Suppressor macrophage treated with lipopolysaccharide for 1 hour (primary cell): ENCODE data around the gene SMARCA4.
A peak's percentile ranks its signal among the peaks of the same experiment; 100 is the strongest.

Experiments
- DNase-seq, 3 donors: peaks; one replicate each; pipeline ENCODE4 v3.0.0-alpha.2; 2020 to 2022

The SMARCA4 gene

GRCh38 chr19:10960314-10961072 is at the start of gene SMARCA4:
SMARCA4 (plus strand) TSS chr19:10961030; CDS start chr19:10984152, 23,122 bp downstream.
- DNase-seq = peak; percentile 99 to 100 (median 100)

GRCh38 chr19:10911579-10912363 is 49.1 kb upstream of the SMARCA4 start:
- no peak for DNase-seq

DNA sequence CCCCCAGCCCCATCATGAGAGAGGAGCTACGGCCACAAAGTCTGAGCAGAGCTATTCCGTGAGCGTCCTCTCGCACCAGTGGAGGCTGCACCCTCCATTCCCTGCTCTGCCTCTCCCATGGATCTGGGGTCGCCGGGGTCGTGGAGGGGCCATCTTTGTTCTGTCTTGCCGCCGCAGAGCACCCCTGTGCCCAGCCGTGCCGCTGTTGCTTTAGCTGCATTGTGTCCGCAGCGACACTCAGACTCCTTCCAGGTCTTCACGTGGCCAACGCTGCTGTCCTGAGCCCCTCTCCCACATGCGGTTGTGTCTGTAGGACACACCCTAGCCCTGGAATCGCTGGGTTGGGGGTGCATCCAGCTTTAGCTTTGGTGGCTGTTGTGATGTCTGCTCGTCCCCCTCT is 48.2 kb upstream of the SMARCA4 start:
- no peak for DNase-seq

- no peak for DNase-seq
These were observed 47.0 kb upstream of the SMARCA4 start for GRCh38 chr19:10913716-10914340.

DNA sequence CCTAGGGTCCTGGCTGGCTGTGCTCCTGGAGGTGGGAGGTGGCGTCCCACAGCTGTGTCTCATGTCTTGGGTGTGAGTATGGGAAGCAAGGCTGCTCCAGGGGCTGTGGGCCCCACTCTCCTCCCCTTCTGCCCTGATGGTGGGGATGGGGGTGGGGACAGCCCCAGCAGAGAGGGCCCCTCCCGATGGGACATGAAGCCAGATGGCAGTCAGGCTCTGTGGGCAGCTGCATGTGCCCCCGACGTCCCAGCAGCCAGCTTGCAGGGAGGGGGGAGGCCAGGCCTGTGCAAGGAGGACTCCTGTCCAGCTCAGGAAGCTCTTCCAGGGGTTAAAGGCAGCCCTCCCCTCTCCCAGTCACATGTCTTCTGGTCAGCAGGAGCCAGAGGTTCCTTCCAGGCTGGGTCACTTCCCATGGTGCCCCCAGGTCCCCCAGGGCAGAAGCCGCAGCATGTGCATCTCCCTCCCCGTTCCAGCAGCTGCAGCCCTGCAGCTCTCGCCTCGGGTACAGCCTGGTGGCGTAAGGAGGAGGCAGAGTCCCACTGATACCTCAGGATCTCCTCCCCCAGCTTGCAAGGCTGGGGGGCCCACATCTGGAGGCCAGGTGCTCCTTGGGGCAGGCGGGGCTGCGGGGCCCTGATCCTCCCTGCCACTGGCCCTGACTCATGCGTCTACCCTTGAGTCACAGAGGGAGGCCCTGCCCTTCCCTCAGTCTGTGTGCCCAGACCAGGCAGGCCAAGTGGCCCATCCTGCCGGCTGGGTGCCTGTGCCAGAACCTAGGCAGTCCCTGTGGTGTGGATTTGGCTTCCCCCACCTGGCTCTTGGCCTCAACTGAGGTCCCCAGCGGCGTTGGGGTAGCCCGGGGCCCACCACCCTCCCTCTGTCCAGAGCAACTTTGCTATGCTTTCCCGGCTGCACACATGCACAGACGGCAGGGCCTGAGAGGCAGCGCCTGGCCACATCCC is 45.4 kb upstream of the SMARCA4 start:
- no peak for DNase-seq

- no peak for DNase-seq
These were observed 44.2 kb upstream of the SMARCA4 start for GRCh38 chr19:10916602-10917001.

- no peak for DNase-seq
These were observed 42.5 kb upstream of the SMARCA4 start for GRCh38 chr19:10918359-10918758.

DNA sequence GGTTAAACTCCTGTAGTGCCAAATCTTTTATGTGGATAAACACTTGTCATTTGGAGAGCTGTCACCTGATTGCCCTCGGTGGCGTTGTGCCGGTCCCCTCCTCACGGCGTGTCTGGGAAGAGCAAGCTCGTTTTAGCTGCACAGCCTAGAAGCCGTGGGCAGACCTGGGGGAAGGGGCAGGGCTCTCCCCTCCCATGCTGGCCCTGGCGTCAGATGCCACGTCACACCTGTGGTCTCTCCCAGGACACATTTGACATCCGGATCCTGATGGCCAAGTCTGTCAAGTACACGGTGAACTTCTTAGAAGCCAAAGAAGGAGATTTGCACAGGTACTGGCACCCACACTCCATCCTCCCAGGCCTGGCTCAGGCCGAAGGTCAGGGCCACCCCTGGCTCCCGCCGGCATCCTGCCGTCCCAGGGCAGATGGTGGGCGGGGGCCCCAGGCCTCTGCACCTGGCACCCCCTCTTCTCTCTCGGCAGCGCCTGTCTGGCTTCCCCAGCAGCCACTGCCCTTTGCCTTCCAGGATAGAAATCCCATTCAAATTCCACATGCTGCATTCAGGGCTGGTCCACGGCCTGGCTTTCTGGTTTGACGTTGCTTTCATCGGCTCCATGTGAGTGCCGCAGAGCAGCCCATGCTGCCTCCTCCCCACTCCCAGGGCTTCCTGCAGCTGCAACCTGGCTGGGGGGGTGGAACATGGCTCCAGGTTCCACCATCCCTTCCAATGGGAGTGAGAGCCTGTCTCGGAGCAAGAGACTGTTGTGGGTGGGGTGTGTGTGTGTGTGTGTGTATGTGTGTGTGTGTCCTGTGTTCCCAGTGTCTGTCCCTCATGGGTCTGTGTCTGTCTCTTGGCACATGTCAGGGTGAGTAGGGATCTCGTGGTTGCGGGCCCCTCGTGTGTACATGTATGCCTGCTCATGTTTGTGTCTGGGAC is 41.2 kb upstream of the SMARCA4 start:
- DNase-seq = no peak

GRCh38 chr19:10920288-10920655 is 40.6 kb upstream of the SMARCA4 start:
- DNase-seq = no peak

DNA sequence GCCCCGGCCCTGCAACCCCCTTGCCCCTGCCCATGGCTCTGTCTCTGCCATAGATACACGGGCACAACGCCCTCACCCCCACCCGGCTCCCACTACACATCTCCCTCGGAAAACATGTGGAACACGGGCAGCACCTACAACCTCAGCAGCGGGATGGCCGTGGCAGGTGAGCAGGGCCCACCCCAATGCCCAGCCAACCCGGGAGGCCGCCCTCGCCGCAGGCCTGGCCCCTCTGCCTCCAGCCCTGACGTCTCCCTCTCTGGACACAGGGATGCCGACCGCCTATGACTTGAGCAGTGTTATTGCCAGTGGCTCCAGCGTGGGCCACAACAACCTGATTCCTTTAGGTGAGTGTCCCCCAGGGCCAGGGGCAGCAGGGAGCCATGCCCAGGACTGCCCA is 40.0 kb upstream of the SMARCA4 start:
- no peak for DNase-seq

DNA sequence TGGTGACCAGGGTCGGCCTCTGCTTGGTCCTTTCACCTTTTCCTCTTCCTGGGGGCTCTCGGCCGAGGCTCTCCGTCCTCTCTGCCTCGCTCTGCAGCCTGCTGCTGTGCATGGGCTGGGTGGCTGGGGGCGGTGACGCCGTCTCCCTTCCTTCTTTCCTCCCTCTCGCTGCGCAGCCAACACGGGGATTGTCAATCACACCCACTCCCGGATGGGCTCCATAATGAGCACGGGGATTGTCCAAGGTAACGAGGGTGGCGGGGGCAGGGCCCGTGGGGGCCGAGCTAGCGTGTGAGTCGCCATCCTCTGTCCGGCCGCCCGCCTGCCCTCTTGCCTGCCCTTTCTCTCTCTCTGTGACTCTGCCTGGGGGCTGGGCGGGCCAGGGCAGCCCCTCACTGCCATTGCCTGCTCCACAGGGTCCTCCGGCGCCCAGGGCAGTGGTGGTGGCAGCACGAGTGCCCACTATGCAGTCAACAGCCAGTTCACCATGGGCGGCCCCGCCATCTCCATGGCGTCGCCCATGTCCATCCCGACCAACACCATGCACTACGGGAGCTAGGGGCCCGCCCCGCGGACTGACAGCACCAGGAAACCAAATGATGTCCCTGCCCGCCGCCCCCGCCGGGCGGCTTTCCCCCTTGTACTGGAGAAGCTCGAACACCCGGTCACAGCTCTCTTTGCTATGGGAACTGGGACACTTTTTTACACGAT is 39.5 kb upstream of the SMARCA4 start:
- DNase-seq = no peak

DNA sequence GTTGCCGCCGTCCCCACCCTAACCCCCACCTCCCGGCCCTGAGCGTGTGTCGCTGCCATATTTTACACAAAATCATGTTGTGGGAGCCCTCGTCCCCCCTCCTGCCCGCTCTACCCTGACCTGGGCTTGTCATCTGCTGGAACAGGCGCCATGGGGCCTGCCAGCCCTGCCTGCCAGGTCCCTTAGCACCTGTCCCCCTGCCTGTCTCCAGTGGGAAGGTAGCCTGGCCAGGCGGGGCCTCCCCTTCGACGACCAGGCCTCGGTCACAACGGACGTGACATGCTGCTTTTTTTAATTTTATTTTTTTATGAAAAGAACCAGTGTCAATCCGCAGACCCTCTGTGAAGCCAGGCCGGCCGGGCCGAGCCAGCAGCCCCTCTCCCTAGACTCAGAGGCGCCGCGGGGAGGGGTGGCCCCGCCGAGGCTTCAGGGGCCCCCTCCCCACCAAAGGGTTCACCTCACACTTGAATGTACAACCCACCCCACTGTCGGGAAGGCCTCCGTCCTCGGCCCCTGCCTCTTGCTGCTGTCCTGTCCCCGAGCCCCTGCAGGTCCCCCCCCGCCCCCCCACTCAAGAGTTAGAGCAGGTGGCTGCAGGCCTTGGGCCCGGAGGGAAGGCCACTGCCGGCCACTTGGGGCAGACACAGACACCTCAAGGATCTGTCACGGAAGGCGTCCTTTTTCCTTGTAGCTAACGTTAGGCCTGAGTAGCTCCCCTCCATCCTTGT is 38.8 kb upstream of the SMARCA4 start:
- DNase-seq = no peak

- DNase-seq = no peak
These were observed 38.2 kb upstream of the SMARCA4 start for GRCh38 chr19:10922638-10923014.

DNA sequence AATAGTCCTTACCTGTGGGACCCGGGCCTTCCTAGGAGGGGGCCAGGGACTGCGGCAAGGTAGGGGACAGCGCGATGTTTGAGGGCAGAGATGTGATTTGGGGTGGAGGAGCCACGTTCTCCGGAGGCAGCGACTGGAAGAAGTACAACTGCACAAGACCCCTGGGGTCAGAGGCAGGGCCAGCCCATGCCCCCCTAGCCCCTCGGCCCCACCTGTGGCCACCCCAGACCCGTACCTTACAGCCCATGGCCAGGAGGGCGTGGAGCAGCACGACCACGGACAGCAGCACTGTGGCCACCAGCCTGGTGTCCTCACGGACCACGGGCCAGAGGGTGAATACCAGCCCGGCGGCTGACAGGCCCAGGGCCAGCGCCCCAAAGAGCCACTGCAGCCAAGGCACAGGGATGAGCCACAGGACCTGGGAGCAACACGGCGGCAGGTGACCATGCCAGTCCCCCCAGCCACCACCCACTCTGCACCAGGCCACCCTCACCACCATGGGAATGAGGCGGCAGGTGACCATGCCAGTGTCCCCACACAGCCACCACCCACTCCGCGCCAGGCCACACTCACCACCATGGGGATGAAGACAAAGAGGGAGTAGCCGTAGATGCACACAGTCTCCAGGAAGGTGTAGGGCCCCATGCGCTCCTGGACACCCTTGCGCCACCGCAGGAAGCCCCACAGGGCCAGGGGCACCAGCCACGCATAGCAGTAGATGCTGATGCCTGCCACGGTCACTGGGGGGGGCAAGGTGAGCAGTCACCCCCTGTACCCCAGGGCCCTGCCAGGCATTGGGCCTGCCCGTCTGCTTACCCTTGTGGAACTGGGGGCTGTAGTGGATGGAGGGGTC is 37.3 kb upstream of the SMARCA4 start:
- DNase-seq = no peak

- DNase-seq = no peak
These were observed 36.2 kb upstream of the SMARCA4 start for GRCh38 chr19:10924597-10924996.

DNA sequence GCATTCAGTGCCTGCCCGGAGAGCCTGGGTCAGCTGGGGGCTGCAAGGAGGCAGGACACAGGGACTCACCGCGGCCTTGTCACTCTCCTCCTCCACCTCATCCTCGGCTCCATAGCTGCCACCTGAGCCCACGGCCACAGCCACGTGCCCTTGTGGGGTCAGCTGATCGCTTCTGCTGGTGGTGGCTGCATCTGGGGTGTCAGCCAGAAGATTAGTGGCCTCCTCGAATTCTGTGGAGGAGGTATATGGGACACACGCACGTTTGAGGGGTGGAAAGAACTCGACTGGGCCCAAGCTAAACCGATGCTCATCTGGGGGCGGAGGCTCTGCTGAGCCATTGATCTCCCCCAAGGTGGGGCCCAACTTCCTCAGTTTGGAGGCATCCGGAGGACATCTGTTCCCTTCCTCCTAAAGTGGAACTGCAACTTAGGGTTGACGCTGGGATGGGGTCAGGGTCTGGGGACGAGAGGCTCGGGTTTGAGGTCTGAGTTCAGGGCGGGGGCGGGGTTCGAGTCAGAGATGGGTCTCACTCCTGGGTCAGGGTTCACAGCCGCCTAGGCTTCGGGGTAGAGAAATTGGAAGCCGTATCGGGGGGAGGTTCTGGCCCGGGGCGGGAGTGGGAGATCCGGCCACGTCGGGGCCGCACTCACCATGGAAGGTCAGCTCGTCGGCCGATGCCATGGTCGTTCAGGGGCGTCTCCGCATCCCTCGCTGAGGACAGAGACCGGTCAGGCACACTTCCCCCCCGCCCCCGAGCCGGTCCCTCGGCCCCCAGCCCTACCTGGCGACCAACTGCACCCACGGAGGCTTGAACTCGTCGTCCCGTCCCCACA is 32.9 kb upstream of the SMARCA4 start:
- peak; percentile 24 to 42 (median 28) for DNase-seq

DNA sequence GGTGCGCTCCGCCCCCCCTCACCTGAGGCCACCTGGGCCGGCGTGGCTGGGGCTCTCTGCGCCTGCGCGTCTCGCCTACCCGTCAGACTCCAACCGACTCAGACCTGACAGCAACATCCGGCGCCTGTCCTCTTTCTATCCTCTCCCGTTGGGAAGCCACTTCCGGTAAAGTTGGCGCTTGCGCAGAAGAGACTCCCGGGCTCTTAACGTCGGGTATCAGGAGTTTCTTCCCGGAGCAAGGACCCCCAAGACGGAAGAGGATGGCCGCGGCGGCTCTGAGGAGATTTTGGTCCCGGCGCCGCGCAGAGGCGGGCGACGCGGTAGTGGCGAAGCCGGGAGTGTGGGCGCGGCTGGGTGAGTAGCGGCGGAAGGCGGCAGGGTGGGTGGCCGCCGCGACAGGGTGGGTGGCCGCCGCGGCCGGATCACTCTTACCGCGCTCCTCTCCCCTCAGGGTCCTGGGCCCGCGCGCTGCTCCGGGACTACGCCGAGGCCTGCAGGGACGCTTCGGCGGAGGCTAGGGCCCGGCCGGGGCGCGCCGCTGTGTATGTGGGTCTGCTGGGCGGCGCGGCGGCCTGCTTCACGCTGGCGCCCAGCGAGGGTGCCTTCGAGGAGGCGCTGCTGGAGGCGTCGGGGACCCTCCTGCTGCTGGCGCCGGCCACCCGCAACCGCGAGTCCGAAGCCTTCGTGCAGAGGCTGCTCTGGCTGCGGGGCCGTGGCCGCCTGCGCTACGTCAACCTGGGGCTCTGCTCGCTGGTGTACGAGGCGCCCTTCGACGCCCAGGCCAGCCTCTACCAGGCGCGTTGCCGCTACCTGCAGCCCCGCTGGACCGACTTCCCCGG is 32.0 kb upstream of the SMARCA4 start, which contains the start of the genes TIMM29 and YIPF2:
TIMM29 (plus strand) TSS at position 249 of the 839 bp plus-strand sequence; CDS start at position 261, 12 bp downstream.
YIPF2 (minus strand) TSS at position 77 of the 839 bp plus-strand sequence. CDS start 229 bp downstream, outside the sequence.
- DNase-seq = peak; percentile 96 to 99 (median 99)
